ENCODE measurements around the gene SERPINA1.

GRCh38 chr14:94406910-94407309 lies 18.5 kb upstream of the SERPINA1 start:
- TF ChIP-seq CTCF (IDR thresholded peaks at IDR 0.05) (no peak), EZH2 (IDR thresholded peaks at IDR 0.05; ENCODE audit: borderline replicate concordance, insufficient read depth, low read depth, low read length, poor library complexity, severe bottlenecking) (no peak)

Measured in B cell (primary cell).